Measurements from ENCODE around the gene JCAD.
"Not testable (repeated sequence)": the region's sequence is repeated elsewhere in the genome, so short reads cannot be mapped to it uniquely, and the experiment has no call there.

The JCAD gene

DNA sequence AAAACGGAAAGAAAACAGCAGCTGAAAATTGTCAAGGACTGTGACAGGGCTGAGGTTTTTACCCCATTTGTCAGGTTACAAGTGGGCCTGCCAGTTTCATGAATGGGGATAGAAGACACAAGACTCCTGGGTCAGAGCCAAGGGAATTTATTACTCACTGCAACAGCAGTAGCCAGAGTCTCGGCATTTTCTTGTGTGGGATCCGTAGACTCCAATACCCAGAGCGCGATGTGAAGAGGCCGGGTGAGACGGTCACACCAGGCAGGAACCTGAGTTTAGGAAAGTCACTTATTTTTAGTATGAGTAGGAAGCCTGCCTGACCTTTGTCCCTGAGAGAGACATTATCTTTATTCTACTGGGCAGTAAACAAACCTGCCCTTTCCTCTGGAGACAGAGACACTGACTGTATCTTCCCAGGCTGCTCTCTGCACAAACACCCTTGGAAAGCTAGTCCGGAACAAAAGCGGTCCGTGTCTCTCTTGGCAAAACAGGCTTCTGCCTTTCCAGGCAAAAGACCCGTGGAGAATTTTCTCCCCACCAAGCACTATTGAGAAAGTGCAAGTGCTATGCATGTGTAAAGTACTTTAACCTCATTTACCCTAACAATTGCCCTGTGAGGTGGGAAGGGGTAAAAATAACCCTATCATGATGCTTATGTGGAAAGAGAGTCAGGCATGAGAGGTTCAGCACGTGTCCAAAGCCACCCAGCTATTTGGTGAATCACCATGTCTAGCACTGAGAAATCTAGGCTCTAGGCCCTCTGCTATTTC, 58.4 kb downstream of the JCAD start:
- FAIRE-seq (no peak), DNase-seq (ENCODE audit: insufficient read length, low spot score) (no peak)

DNA sequence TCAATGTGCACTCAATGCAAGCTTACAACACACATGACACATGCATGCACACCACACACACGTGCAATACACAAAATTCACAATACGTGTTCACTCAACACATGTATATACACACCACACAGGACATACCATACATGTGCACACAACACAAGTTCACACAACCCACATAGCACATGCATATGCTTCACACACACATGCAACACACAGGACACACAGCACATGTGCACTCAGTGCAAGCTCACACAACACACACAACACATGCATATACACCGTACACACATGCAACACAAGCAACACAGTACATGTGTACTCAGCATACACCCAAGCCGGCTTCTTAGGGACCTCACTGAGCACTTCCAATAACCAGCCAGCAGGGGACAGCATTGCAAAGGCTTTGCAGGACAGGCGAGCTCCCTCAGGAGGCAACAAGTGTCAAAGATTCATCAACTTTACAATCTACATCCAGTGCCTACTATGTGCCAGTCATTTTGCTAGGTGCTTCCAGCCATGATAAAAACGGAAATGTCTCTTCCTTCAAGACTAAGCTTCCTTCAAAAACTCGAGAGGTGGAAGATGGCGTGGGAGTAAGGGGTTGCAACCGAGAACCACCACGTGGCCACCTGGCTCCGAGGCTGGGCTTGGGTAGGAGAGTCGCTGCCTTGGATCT, 61.1 kb downstream of the JCAD start:
- DNase-seq (ENCODE audit: insufficient read length, low spot score) (peak; percentile 78), FAIRE-seq (peak; percentile 99)

DNA sequence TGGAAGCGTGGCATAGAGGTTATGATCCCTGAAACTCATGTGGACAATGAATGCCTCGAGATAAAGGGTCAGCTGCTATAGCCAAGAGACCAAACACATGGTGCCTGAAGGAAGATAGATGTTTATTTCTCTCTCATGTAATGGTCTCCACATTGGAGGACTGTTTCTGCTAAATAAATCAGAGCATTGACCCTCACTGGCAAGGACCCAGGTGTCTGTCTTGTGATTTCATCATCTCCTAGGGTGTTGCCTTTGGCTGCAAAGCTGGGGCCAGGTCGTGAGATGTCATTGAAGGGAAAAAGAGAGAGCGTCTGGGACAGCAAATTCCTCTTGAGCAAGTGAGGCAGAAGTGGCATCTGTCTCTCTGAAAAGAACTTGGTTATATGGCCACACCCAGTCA, 64.6 kb downstream of the JCAD start:
- FAIRE-seq, result no peak
- no peak for DNase-seq (ENCODE audit: insufficient read length, low spot score)

DNA sequence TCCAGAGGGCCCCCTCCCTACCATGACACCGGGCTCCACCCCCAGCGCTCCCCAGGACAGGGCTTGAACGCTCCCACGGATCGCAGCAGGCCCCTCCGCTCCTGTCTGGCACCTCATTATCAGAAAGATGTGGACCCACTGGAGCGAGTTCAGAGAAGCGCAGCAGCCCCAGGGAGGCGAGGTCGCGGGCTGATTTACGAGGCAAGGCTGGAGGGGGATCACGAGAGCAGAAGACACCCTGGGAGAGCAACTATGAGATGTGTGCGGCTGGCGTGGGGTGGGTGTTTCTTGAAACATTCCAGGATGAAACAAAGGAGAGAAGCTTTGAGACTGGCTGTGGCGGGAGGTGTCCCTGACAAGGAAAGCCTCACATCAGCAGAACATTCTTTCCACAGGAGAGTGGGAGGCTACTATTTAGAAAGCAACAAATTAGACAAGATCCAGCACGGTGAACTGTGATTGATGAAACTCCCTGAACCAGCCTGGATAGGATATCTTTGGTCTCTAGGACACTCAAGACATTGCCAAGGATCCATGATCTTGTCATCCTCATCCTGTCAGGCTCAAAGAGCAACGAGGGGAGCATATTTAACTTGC, 66.0 kb downstream of the JCAD start:
- DNase-seq (ENCODE audit: insufficient read length, low spot score), result no peak
- FAIRE-seq, result peak; percentile 58

DNA sequence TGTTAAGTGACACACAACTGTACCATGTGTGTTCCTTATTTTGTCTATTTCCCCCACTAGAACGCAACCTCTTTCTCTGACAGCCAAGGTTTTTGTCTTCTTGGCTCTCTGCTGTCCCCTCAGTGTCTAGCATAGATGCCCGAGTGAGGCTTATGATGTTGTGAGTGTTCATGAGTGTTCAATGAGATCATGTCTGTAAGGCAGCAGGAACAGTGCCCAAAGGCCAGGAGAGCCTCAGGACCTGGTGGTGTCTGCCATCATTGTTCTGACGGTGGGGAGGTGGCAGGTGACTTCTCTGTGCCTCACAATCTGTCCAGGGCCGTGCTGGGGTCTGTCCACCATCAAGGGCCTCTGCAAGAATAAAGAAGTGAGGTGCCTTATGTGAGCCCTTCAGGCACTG, 66.5 kb downstream of the JCAD start:
- no peak for DNase-seq (ENCODE audit: insufficient read length, low spot score)
- peak; percentile 67 for FAIRE-seq

DNA sequence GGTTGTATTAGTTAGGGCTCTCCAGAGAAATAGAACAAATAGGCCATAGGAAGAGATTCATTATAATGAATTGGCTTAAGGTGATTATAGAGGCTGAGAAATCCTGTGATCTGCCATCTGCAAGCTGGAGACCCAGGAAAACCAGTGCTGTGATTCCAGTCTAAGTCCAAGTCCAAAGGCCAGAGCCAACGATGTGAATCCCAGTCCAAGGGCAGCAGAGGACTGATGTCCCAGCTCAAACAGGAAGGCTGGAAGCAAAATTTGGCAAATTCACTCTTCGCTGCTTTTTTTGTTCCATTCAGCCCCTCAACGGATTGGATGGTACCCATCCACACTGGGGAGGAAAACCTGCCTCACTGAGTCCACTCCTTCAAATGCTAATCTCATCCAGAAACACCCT, 68.0 kb downstream of the JCAD start:
- DNase-seq (ENCODE audit: insufficient read length, low spot score), result no peak
- no peak for FAIRE-seq

DNA sequence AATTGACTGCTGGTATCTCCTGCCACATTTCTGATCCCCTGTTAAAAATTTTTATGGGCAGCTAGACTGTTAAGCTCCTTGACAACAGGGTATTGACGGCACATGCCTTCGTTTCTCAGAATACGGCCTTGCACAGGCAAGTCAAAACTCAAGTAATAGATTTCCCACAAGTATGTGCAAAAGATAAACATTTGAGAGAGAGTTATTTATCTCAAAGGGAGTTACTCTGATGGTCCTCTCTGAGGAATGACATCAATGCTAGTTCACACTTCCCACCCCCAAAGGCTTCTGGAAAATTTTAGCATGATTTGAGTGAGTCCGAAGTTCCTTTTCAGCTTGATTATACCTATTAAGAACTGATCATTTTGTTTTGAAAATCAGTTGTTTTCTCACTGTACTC, 71.9 kb downstream of the JCAD start:
- DNase-seq (ENCODE audit: insufficient read length, low spot score), result no peak
- FAIRE-seq, result no peak

DNA sequence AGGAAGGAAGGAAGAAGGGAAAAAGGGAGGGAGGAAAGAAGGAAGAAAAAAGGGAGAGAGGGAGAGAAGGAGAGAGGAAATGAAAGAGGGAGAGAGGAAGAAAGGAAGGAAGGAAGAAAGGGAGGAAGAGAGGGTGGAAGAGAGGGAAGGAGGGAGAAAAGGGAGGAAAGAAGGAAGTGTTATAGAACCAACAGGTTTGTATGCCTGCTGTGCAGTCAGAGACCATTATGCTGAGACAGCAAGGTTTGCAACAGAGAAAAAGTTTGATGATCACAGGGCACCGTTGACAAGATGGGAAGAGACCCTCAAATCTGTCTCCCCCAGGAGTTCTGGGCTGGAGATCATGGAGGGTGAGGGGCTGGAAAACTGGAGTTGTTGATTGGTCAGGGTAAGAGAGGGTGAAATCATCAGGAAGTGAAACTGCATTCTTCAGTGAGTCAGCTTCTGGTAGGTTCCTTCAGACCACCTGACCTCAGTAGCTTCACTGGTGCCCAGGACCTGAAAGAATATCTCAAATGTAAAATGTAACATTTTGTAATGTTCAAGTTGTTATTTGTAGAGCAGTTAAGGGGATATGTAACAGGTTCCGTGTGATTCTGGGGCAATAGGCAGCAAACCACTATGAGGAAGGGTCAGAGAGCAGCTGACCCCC, 76.3 kb downstream of the JCAD start:
- FAIRE-seq, result peak; percentile 62
- DNase-seq (ENCODE audit: insufficient read length, low spot score), result no peak

DNA sequence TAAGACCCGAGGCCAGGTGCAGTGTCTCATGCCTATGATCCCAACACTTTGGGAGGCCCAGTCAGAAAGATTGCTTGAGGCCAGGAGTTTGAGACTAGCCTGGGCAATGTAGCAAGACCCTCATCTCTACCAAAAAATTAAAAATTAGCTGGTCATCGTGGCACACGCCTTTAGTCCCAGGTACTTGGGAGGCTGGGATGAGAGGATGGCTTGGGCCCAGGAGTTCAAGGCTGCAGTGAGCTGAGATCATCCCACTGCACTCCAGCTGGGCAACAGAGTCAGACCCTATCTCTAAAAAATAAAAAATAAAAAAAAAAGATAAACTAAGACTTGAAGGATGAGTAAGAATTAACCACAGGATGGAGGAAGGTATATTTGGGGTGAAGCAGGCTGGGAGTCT, 77.9 kb downstream of the JCAD start:
- no peak for DNase-seq (ENCODE audit: insufficient read length, low spot score)
- FAIRE-seq, result no peak

DNA sequence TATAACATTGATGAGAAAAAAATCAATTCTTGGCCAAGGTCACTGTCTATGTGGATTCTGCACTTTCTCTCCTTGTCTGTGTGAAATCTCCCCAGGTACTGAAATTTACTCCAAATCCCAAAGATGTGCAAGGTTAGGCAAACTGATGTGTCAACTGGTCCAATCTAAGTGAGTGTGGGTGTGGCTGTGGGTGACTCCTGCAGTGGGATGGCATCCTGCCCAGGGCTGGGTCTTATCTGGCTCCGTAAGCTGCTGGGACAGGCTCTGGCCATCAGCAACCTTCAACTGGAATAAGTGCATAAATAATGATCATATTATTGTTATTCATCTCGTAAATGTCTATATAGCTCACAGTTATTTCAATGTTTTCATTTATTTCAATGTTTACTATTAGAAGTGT, 79.3 kb downstream of the JCAD start:
- DNase-seq (ENCODE audit: insufficient read length, low spot score) (no peak), FAIRE-seq (peak; percentile 28)

DNA sequence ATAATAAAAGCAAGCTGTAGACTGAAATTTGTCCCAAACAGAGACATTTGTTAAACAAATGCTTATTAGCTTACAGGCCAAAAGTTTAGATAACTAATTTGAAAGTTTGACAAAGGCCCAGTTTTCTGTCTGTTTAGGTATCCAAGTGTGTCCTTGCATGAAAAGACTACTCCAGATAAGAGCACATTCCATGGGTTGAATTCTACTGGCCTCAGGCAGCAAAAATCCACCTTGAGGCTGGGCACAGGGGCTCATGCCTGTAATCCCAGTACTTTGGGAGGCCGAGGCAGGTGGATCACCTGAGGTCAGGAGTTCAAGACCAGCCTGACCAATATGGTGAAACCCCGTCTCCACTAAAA, 80.0 kb downstream of the JCAD start:
- not testable (repeated sequence) for DNase-seq (ENCODE audit: insufficient read length, low spot score); FAIRE-seq

DNA sequence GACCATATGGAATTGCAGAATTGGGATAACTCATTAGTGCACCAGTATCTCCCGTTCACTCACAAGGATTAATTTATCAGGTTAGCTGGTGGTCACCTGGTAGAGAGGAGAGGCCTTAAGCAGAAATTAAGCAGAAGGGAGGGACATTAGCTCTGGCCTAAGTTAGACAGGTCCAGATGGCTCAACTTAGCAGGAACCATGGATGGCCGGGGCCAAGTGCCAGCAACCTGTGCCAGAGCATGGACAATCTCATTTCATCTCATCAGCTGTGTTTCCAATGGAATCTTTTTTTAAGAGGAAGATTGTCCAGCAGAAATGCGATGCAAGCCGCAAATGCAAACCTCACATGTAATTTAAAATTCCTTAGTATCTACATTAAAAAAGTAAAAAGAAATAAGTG, 82.2 kb downstream of the JCAD start:
- FAIRE-seq (no peak), DNase-seq (ENCODE audit: insufficient read length, low spot score) (no peak)

DNA sequence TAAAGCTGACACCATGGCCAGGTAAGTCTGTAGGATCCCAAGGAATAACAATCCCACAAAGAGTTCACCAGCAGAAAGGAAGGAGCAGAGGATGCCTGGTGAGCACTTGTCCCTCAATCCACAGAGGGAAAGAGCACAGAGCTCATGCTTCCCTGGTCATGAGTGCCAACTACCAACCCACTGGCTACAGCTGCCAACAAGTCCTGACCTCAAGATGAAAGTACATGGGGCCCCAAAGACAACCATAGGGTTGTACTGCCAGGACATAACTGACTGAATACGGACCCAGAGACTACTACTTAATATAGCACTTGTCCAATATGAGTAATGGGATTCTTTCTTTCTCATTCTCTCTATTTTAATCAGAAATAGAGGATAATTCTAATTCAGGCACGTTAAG, 83.3 kb downstream of the JCAD start:
- no peak for DNase-seq (ENCODE audit: insufficient read length, low spot score)
- no peak for FAIRE-seq

DNA sequence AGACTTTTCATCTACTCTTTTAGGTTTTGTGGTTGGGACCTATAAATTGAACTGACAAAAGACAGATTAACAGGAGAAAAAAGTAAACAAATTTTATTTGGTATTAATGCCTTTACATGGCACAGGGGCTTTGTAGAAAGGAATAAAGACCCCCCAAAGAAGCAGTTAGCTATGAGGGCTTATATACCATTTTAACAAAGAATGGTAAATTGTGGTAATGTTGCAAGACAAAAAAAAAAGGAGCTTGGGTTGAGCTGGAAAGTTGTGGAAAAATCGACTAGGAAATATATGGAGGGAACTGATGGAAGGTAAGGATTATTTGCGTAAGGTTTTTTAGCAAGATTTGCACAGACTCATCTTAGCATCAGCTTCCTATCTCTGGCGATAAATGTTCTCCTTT, 84.6 kb downstream of the JCAD start:
- FAIRE-seq (no peak), DNase-seq (ENCODE audit: insufficient read length, low spot score) (no peak)

DNA sequence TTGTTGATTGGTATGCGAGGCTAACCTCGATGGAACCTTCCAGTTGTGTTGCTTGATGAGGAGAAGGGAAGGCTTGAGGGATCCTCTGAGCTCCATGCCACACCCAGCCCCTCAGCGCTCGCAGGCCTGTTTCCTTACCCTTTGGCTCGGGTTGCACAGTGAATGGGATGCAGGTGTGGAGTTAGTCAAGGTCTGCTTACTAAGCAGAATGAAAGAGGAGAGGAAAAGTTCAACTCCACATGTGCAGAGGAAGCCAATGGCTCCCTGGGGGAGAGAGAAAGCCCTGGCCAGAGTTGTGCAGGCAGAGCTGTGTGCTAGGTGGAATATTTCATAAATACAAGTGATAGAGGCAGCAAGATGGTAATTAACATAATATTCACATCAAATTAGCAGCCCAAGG, 85.5 kb downstream of the JCAD start:
- no peak for DNase-seq (ENCODE audit: insufficient read length, low spot score)
- FAIRE-seq, result no peak

DNA sequence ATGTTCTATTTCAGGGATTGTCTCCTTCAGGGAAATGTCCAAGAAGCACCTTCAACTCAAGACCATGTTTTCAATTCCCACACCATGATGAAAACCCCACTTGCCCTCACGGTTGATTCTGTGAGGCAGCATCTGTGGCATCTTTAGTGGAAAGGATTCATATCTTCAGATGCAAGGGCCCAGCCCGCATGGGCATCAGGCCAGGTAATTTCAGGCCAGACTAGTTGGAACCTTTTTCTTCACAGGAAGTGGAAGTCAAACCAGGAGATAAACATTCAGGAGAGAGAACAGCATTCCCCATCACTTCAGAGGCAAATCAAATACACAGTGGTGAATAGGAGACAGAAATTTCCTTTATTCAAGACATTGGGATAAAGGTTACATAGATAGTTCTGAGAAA, 88.8 kb downstream of the JCAD start:
- FAIRE-seq (peak; percentile 26), DNase-seq (ENCODE audit: insufficient read length, low spot score) (no peak)

DNA sequence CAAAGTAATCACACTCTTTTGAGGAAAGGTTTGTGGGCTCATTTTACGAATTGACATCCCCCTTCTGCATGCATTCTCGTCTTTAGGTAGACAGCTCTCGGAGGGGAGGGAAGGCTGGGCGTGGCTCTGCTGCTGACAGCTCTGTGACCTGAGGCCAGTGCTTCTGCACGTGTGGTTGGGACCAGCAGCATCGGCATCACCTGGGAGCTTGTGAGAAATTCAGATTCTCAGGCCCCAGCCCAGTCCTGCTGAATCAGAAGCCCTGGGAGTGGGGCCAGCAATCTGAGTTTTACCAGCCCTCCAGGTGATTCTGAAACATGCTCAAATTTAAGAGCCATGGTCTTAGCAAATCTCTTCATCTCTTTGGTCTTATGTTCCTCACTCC, 89.4 kb downstream of the JCAD start:
- no peak for FAIRE-seq
- no peak for DNase-seq (ENCODE audit: insufficient read length, low spot score)

DNA sequence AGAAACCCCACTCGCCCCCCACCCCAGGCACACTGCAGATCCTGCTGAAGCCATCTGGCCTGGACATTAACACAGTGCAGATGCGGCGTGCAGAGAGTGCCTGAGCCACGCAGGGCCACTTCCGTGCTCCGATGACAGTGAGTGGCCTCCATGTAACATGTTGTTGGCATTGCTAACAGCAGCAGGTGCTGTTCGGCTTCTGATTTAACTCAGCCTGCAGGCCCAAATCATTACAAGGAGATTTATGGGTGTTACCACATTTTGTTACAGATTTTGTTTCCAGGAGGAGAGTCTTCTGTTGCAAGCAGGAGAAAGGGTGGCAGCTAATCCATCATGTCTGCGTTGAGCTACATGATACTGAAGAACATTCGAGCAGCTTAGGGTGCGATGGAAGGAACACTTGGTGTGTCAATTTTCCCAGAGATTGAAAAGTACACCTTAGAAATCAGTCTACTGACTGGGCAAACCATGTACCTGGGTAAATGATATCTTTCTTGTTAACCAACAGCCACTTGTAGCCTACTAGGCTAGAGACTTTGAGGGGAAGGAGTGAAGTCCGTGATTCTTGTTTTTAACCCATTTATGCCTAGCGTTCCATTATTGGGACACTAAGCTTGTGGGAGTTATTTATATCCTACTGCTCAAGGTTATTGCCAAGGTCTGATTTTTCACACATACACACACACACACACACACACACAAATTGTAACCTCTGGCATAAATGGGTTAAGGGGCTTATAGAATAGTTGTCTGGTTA, 90.0 kb downstream of the JCAD start:
- FAIRE-seq (peak; percentile 49), DNase-seq (ENCODE audit: insufficient read length, low spot score) (no peak)

DNA sequence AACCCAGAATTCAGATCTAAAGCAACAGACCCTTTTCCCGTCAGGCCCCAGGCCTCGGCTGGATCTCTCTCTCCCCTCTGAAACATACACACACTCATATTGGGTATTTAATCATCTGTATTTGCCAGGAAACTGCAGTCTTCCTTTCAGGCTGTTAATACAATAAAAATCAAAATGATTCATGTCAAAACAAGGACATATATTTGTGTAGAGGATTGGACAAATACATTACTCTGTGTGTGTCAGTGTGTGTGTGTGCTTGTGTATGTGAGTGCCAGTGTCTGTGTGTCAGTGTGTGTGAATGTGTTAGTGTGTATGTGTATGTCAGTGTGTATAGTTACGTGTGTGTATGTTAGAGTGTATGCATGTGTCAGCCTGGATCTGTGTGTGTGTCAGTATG, 90.8 kb downstream of the JCAD start:
- FAIRE-seq, result no peak

DNA sequence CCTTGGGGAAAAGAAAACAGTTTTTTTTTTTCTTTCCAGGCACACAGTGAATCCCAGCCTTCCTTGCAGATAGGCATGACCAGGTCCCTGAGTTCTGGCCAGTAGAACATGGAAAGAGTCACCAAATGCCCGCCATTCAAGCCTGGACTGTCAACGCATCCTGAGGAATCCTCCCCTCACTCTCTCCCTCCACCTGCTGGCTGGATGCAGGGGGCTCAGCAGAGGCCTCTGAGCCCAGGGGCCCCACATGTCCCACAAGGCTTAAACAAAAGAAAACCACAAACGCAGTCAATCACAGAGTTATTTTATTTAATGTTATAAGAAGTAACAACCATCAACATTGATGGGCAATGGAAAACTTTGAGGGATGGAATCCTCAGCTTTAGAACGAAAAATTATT, 93.1 kb downstream of the JCAD start:
- DNase-seq (ENCODE audit: insufficient read length, low spot score) (no peak), FAIRE-seq (no peak)

More for the DNA sequence above, 90.8 kb downstream of the JCAD start:
- DNase-seq (ENCODE audit: insufficient read length, low spot score), result no peak

Data from HTR-8/SVneo (cell line).